Left ventricle myocardium inferior (tissue), 1 donor: ENCODE results near the gene RIPK4. TPM values are rescaled to one million over a fixed set of nuclear protein-coding genes. Genes with fewer than 3 reads are reported as not detected.
A peak's percentile ranks its signal among the peaks of the same experiment; 100 is the strongest.

ENCODE experiments used
- DNase-seq: peaks from one replicate; pipeline ENCODE4 v3.0.0-alpha.2; 2020
- H3K27ac ChIP-seq: fragments of 200-600 bp; replicated peaks from 2 replicates; pipeline ENCODE4 v1.8.0; 2021
- H3K27me3 ChIP-seq: fragments of 200-600 bp; 2 replicates; pipeline ENCODE4 v1.8.0; 2021; ENCODE audit warnings: low read depth
- H3K36me3 ChIP-seq: fragments of 200-600 bp; 2 replicates; pipeline ENCODE4 v1.8.0; 2021
- H3K4me1 ChIP-seq: fragments of 200-600 bp; 2 replicates; pipeline ENCODE4 v1.8.0; 2021
- H3K4me3 ChIP-seq: fragments of 200-600 bp; 2 replicates; pipeline ENCODE4 v1.8.0; 2021; ENCODE audit warnings: mild to moderate bottlenecking, moderate library complexity
- H3K9me3 ChIP-seq: fragments of 200-600 bp; replicated peaks from 2 replicates; pipeline ENCODE4 v1.8.0; 2021
- intact Hi-C: fragments of 100-400 bp; cut with micrococcal nuclease; formaldehyde crosslinking; loops from one replicate; pipeline ENCODE4 v1.11.0; 2022
- total RNA-seq: library from RNA; stranded (reverse); fragmentation: NEBNext Ultra II Directional; extraction: Animal tissue kit (Norgen Biotek cat#: 25700); gene quantifications from one replicate; pipeline ENCODE4 v1.2.1, GENCODE V29; 2021
- TF ChIP-seq, protein P1 (sequence below): fragments of 200-600 bp; IDR thresholded peaks from 2 replicates; pipeline ENCODE4 v1.8.0; 2021; ENCODE audit warnings: antibody characterized with exemption, mild to moderate bottlenecking, borderline replicate concordance
- donor health status: DM: no; HTN: yes; CAD: no; lungs with severe emphysema.

Gene RIPK4
- total RNA-seq, 1 donor from 2014 or later = 0.11 TPM

DNA sequence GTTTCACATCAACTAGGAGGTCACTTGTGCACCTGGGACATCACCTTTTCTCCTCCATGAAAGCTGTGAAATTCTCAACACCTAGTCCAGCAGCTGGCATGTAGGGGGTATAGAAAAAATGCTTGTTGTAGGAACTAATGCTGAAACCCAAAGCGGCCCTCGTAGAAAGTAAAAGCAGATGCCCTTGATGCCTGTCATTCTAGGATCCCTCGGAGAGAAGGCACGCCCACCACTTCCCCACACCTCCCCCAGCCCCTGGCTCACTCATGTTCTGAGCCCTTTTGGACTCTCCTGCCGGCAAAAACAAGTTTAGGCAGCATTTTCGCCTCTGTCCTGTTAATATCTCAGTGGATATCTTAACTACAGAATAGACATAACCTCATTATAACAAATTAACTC lies 36.5 kb downstream of the RIPK4 start:
- DNase-seq = no peak
- H3K4me3 ChIP-seq = no peak overlapping the region
- intact Hi-C loops = no loop called here
- H3K27me3 ChIP-seq = peaks cover 76% of the 10 kb centered on the region
- no peaks in the 10 kb centered on the region for H3K36me3 ChIP-seq
- peaks cover 8% of the 10 kb centered on the region for H3K4me1 ChIP-seq
- TF ChIP-seq, protein P1, sequence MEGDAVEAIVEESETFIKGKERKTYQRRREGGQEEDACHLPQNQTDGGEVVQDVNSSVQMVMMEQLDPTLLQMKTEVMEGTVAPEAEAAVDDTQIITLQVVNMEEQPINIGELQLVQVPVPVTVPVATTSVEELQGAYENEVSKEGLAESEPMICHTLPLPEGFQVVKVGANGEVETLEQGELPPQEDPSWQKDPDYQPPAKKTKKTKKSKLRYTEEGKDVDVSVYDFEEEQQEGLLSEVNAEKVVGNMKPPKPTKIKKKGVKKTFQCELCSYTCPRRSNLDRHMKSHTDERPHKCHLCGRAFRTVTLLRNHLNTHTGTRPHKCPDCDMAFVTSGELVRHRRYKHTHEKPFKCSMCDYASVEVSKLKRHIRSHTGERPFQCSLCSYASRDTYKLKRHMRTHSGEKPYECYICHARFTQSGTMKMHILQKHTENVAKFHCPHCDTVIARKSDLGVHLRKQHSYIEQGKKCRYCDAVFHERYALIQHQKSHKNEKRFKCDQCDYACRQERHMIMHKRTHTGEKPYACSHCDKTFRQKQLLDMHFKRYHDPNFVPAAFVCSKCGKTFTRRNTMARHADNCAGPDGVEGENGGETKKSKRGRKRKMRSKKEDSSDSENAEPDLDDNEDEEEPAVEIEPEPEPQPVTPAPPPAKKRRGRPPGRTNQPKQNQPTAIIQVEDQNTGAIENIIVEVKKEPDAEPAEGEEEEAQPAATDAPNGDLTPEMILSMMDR = no peak
- no peak overlapping the region for H3K27ac ChIP-seq
- H3K9me3 ChIP-seq = peaks cover 23% of the 10 kb centered on the region

DNA sequence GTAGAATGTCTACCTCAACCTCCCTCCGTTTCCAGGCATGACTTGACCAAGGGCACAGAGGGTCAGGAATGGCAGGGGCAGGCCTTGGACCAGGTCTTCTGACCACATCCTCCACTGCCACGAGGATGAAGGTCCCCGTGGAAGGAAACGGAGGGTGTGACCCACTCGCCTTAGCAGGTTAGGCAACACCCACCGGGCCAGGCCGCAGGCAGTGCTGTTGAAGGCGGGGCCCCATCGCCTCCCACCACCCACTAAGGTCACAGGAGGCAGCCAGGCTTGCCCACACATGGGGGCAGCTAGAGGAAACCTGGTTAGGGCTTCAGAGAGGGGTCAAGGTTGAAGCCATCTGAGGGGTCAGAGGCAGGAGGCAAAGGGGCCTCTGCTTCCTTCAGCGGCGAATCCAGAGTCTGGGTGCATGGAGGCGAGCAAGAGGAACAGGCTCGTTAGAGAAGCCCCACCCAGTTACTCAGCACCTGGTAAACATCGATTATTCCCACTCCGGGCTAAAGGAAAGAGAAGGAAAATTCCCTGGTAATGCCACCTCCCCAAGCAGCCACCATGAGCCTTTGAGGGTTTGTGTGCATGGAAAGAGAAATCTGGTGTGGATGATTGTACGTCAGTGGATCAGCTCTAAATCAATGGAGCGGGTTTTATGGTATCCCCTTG lies 37.0 kb downstream of the RIPK4 start:
- peaks cover 8% of the 10 kb centered on the region for H3K4me1 ChIP-seq
- no peak overlapping the region for H3K27ac ChIP-seq
- TF ChIP-seq, protein P1 = no peak
- peaks cover 74% of the 10 kb centered on the region for H3K27me3 ChIP-seq
- peaks cover 23% of the 10 kb centered on the region for H3K9me3 ChIP-seq
- H3K4me3 ChIP-seq = no peak overlapping the region
- DNase-seq = no peak
- intact Hi-C loops = no loop called here
- H3K36me3 ChIP-seq = no peaks in the 10 kb centered on the region

DNA sequence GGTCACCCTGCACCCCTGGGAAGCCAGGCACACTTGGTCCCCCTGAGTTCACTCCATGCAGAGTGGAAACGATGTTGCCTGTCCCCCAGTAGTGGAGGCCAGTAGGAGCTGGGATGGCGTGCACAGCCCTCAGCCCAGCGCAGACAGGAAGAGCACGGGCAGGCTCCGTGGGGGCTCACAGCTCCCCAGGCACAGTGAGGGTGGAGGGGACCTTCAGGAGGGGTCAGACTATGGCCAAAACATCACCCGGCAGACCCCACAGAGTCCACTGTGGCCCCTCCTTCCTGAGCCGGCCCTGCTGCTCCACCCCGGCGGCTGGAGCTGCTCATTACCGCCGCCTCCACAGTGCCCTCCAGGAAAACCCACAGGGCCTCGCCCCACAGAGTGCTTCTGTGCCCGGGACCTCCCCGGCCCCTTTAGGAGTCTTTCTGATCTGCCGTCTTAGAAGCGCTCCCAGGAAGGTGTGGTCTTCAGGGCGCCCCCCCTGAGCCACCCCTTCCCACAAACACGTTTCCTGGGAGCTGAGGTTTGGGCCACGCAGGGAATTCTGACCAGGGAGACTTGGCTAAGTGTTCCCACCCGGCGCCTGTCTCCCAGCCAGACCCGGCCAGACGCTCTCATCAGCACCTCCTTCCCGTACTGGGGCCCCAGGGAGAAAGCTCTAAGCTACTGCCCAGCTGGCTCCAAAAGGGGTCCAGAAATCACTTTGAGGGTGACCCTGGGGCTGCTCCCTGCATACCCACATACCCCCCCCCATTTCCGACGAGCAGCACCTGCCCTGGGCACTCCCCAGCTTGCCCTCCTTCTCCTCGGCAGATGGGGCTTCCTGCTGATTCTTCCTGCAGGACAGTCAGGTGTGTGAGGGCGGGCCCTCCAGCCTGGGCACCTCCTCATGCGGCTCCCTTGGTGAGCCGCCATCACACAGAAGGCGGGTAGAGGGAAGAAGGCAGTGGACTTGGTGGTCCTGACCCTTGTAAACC lies 38.8 kb downstream of the RIPK4 start:
- Histone ChIP-seq H3K4me1 (peaks cover 8% of the 10 kb centered on the region), H3K27me3 (peaks cover 71% of the 10 kb centered on the region), H3K9me3 (peaks cover 18% of the 10 kb centered on the region), H3K4me3 (no peak overlapping the region), H3K27ac (no peak overlapping the region), H3K36me3 (no peaks in the 10 kb centered on the region)
- TF ChIP-seq, protein P1 = no peak
- intact Hi-C loops = no loop called here
- DNase-seq = no peak

DNA sequence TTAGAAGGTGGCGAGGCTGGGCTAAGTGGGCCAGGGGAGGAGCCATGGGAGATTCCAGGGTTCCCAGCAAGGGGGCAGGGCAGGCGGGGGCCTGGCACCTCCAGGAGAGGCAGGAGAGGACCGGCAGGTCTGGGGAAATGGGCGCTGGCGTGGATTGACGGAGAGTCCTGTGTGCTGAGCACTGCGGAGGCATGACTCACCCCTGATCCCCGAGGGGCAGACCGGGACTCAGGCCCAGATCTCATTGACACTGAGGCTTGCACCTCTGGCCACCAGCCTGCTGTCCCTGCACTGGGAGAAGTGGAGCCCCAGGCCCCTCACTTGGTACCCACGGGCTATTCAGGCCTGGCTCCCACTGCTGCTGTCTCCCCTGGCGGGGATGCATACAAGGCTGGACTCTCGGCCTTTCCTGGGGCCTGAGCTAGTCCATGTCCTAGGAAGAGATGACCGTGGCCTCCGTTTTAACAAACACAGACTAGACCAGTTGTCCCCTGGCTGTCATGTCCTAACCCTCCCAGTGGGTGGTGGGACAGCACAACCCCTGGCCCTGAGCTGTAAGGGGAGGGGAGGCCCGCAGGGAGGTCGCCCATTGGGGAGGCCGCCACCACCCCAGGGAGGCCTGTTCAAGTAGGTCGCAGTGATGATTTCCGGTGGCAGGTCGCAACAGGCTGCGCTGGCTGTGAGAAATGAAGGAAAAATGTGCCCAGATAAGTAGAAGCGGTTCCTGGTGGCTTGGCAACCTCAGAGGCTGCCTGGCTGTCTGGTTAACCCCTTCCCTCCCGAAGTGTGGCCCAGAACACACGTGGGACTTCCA lies 39.7 kb downstream of the RIPK4 start:
- H3K4me3 ChIP-seq = no peak overlapping the region
- peak; percentile 69 for DNase-seq
- no peak overlapping the region for H3K27ac ChIP-seq
- peaks cover 8% of the 10 kb centered on the region for H3K4me1 ChIP-seq
- H3K36me3 ChIP-seq = no peaks in the 10 kb centered on the region
- TF ChIP-seq, protein P1 = no peak
- intact Hi-C loops = no loop called here
- H3K9me3 ChIP-seq = peaks cover 10% of the 10 kb centered on the region
- H3K27me3 ChIP-seq = peaks cover 79% of the 10 kb centered on the region

DNA sequence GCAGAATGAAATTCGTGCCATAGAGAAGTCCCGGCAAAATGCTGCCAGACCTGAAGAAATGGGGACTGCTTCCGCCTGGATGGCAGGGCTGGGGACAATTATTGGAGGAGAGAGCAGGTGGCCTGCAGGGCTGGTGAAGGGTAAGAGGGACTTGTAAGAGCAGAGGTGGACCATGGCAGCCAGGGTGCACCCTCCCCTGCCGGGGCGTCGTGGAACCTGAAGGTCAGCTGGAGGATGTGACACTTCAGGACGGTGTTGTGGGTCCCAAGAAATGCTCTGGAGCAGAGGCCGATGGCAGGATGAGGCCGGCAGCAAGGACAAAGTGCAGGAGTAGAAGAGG lies 40.3 kb downstream of the RIPK4 start:
- TF ChIP-seq, protein P1 = no peak
- Histone ChIP-seq H3K9me3 (peaks cover 4% of the 10 kb centered on the region), H3K4me3 (no peak overlapping the region), H3K4me1 (peaks cover 8% of the 10 kb centered on the region), H3K27me3 (peaks cover 85% of the 10 kb centered on the region), H3K36me3 (no peaks in the 10 kb centered on the region), H3K27ac (no peak overlapping the region)
- intact Hi-C loops = no loop called here
- DNase-seq = no peak
